ENCODE data around the gene TSNAXIP1.

TSNAXIP1 gene

DNA sequence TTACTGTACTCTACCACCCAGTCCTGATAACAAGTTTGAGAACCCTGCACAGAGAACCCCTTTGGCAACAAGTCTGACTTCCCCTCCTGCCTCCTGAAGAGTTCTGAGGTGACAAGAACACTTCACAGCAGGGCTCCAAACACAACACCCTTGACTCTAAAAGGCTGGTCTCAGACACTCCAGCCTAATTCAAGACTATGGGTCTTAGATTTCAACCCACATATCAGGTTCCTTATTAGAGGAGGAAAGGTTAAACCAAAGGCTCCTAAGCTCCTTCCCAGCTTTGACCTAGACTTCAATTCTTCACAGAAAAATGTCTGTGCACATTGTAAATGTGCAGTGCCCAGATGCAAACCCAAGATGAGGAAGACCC, 23.4 kb upstream of the TSNAXIP1 start:
- H3K27ac ChIP-seq: no peak overlapping the region
- TF ChIP-seq, protein P1, sequence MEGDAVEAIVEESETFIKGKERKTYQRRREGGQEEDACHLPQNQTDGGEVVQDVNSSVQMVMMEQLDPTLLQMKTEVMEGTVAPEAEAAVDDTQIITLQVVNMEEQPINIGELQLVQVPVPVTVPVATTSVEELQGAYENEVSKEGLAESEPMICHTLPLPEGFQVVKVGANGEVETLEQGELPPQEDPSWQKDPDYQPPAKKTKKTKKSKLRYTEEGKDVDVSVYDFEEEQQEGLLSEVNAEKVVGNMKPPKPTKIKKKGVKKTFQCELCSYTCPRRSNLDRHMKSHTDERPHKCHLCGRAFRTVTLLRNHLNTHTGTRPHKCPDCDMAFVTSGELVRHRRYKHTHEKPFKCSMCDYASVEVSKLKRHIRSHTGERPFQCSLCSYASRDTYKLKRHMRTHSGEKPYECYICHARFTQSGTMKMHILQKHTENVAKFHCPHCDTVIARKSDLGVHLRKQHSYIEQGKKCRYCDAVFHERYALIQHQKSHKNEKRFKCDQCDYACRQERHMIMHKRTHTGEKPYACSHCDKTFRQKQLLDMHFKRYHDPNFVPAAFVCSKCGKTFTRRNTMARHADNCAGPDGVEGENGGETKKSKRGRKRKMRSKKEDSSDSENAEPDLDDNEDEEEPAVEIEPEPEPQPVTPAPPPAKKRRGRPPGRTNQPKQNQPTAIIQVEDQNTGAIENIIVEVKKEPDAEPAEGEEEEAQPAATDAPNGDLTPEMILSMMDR (IDR thresholded peaks at IDR 0.05): no peak
- no peak for TF ChIP-seq ZFX (IDR thresholded peaks at IDR 0.05; ENCODE audit: borderline replicate concordance)

DNA sequence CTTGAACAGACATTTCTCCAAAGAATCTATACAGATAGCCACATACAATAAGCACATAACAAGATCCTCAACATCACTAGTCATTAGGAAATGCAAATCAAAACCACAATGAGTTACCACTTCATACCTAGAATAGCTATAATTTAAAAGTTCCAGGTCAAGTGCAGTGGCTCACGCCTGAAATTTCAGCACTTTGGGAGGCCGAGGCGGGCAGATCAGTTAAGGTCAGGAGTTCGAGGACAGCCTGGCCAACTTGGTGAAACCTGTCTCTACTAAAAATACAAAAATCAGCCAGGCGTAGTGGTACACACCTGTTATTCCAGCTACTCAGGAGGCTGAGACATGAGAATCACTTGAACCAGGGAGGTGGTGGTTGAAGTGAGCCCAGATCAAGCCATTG, 20.2 kb upstream of the TSNAXIP1 start:
- no peak overlapping the region for H3K27ac ChIP-seq
- TF ChIP-seq, protein P1 (IDR thresholded peaks at IDR 0.05): no peak
- TF ChIP-seq ZFX (IDR thresholded peaks at IDR 0.05; ENCODE audit: borderline replicate concordance): no peak

DNA sequence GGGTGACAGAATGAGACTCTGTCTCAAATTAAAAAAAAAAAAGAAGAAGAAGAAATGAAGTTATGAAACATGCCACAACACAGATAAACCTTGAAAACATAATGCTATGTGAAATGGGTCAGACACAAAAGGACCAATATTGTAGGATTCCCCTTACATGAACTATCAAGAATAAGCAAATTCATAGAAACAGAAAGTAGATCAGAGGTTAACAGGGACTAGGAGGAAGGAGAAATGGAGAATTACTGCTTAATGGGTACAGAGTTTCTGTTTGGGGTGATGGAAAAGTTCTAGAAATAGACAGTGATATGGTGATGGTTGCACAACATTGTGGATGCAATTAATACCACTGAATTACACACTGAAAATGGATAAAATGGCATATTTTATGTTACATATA, 16.6 kb upstream of the TSNAXIP1 start:
- no peak overlapping the region for H3K27ac ChIP-seq
- TF ChIP-seq, protein P1 (IDR thresholded peaks at IDR 0.05): no peak
- TF ChIP-seq ZFX (IDR thresholded peaks at IDR 0.05; ENCODE audit: borderline replicate concordance): no peak

DNA sequence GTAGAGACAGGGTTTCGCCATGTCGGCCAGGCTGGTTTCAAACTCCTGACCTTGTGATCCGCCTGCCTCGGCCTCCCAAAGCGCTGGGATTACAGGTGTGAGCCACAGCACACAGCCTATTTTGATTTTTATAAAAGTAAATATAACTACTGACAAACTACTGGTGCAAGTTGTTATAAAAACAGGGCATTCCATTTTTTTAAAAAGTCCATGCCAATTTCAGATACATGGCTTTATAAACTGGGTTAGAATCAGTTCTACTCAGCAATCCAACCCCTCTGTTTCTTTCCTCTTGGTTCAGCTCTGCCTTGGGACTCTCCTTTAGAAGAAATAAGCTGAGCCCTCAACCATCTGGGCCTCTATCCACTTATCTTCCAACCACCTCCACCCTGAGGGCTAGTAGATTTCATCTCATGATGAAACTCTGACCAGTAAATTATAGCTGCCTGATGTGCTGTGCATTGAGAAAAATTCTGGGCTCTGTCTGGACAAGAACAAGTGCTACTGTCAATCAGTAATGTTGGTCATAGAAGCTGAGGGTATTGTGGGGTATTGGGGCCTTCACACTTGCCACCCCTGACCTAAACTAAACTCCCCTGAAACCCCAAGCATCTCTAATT, 10.5 kb upstream of the TSNAXIP1 start:
- H3K27ac ChIP-seq: no peak overlapping the region
- TF ChIP-seq, protein P1 (IDR thresholded peaks at IDR 0.05): no peak
- TF ChIP-seq ZFX (IDR thresholded peaks at IDR 0.05; ENCODE audit: borderline replicate concordance): no peak

DNA sequence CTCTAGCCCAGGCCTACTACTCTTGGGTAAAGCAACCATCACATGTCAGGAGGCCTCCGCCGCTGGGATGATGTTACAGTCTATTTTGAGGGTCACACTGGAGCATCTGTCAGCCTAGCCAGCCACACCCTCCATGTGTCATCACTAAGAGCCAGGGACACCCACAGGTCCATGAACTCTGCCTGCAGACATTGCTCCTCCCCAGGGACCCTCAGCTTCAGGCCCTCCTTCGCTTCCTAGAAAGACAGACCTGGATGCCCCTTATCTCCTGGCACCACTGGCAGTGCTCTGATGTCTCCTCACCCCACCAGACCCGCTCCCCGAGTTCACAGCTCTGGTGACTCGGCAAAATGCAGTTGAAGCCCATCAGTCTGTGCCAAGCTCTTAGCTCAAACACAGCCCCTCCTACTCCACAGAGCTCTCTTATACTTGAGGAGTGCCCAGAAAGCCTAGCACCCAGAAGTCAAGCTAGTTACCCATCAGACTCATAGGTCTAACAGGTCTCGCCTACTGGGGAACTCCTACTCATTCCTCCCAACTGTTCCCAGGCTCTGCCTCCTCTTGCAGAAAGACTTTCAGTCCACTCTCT, 6.3 kb upstream of the TSNAXIP1 start:
- no peak for TF ChIP-seq ZFX (IDR thresholded peaks at IDR 0.05; ENCODE audit: borderline replicate concordance)
- TF ChIP-seq, protein P1 (IDR thresholded peaks at IDR 0.05): no peak
- no peak overlapping the region for H3K27ac ChIP-seq

DNA sequence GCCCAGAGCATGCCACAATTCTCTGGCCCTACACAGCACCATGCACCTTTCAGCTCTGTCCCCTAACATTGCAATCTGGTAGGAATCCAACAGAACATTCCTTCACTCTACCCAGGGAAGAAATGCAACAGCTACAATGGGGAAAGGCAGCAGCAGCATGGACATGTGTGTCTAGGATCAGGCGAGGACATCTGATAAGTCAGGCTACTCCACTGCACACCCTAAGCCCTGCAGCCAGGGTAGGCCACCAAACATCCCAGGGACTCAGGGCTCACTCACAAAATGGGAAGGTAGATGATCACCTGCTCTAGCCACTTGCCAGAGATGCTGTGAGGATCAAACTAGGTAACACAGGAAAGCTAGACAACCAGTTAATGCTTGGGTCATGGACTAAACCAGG, 5.4 kb upstream of the TSNAXIP1 start:
- TF ChIP-seq ZFX (IDR thresholded peaks at IDR 0.05; ENCODE audit: borderline replicate concordance): no peak
- TF ChIP-seq, protein P1 (IDR thresholded peaks at IDR 0.05): no peak
- no peak overlapping the region for H3K27ac ChIP-seq

DNA sequence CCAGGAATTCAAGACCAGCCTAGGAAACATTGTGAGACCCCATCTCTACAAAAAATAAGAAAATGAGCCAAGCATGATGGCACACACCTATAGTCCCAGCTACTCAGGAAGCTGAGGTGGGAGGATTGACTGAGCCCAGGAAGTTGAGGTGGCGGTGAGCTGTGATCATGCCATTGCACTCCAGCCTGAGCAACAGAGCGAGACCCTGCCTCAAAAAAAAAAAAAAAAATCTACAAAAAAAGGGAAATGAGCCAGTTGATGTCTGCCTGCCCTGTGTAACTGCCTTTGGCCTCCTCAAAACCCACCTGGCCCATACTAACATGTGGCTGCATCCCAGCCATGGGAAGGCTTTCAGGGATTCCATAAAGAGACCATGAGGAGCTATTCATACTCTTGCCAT, 4.8 kb upstream of the TSNAXIP1 start:
- H3K27ac ChIP-seq: no peak overlapping the region
- TF ChIP-seq ZFX (IDR thresholded peaks at IDR 0.05; ENCODE audit: borderline replicate concordance): no peak
- TF ChIP-seq, protein P1 (IDR thresholded peaks at IDR 0.05): no peak

Data from 22Rv1 (cell line).